ENCODE measurements around the gene PRKCA.

Gene PRKCA

DNA sequence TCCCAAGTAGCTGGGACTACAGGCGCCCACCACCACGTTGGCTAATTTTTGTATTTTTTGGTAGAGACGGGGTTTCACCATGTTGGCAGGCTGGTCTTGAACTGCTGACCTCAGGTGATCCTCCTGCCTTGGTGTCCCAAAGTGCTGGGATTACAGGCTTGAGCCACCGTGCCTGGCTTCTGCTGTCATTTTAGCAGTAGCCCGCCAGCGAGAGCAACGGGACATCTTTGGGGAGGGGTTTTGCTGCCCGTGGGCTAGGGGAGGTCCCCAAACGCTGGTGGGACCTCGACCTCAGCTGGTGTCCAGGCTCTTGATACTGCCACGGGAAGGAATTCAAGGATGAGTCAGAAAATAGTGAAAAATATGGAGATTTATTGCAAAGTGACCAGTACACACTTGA lies 424.4 kb downstream of the PRKCA start:
- DNase-seq: no peak

DNA sequence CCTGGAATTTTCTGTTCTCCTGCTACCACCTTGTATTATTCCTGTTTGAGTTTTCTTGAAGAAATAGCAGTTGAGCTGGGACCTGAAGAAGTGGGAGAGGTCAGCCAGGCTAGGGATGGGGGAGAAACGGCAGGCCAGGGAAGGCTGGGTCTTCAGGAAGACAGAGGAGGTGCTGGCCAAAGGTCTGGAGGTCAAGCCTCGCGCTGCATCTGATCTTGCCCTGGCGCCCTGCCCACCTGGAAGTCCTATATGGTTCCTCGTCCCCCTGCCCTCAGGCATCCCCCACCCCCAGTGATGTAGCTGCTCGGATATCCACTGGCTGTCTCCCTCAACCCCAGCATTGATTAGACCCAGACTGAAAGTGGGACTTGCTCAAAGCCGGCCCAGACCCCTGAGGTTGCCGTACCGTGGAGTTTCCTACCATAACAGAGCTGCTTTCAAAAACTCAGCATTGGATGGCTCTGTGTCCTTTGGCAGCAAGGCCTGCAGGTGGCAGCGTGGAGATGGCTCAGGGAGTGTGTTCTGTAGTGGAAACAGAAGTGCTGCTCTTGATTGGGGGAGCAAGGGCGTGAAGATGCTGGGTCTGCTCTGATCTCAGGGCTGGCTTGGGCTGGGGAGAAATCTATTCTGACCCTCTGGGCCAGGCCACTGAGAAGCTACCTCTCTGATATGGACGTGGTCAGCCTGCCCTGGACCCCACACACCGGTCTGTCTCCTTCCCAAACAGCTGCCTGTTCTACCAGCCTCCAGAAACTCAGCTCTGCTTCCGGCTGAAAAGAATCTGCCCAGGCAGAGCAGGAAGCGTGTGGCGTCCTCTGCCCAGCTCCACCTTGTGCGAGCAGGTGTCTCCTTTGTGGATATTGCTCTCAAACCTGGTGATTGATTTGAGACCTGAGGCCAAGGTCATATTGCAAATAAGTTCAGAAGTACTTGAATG lies 425.5 kb downstream of the PRKCA start:
- DNase-seq: peak; percentile 50

DNA sequence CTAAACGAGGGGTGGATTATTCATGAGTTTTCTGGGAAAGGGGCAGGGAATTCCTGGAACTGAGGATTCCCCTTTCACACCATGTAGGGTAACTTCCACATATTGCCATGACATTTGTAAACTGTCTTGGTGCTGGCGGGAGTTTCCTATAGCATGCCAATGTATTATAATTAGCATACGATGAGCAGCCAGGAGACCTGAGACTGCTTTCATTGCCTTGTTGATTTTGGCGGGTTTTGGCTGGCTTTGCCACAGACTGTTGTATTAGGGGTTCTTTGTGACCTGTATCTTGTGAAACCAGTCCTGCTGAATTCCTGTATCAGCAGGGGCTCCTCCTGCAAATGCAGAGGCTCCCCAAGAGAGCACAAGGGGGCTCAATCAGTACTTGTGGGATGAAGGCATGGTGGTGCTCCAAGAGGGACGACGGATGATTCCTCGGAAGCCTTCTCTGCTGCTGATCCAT lies 428.1 kb downstream of the PRKCA start:
- no peak for DNase-seq

DNA sequence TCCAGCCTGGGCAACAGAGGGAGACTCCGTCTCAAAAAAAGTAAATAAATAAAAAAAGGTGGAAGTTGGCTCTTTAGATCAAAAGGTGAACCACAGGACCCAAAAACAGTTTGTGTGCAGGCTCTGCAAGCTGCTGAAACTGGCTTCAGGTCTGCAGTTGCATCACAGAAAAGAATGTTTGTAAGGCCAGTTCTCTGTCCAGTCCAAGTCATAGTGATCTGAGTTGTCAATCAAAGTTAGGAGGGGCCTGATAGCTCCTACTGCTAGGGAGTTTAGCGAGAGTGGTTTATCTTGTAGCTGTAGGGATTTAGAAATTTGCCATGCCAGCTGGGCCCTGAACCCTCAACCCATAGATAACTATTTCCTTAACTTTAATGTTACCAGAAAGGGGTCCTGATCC lies 431.3 kb downstream of the PRKCA start:
- DNase-seq: no peak

DNA sequence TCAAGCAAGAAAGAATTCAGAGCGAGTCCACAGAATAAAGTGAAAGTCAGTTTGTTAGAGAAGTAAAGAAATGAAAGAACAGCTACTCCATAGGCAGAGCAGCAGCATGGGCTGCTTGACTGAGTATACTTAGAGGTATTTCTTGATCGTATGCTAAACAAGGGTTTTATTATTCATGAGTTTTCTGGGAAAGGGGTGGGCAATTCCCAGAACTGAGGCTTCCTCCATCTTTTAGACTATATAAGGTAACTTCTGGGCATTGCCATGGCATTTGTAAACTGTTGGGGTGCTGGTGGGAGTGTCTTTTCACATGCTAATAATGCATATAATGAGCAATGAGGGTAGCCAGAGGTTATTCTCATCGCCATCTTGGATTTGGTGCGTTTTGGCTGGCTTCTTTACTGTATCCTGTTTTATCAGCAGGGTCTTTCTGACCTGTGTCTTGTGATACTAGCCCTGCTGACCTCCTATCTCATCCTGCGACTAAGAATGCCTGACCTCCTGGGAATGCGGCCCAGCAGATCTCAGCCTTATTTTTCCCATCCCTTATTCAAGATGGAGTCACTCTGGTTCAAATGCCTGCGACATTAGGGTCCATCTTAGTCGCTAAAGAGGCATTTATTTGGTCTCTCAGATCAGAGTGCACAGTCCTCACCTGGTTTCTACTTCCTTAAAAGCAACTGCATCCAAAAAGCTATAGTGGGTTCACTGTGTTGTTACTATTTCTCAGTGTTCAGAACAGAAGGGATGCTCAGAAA lies 432.0 kb downstream of the PRKCA start:
- DNase-seq: no peak

DNA sequence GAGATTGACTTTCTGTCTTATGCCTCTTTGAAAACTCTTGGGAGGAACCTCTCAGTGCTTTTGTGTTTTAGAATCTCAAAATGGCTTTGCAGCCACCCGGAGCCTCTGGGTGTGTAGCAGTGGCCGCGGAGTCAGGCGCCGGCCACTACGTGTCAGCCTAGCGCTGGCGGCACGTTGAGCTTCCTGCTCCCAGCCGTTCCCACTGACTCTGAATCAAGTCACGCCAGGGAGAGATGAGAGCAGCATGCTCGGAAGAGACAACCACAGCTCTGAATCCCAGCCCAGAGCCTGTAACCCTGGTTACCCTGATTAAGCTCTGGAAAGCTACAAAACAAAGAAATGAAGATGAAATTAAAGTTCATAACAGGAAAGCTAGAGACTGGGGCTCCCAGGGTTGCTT lies 435.1 kb downstream of the PRKCA start:
- no peak for DNase-seq

DNA sequence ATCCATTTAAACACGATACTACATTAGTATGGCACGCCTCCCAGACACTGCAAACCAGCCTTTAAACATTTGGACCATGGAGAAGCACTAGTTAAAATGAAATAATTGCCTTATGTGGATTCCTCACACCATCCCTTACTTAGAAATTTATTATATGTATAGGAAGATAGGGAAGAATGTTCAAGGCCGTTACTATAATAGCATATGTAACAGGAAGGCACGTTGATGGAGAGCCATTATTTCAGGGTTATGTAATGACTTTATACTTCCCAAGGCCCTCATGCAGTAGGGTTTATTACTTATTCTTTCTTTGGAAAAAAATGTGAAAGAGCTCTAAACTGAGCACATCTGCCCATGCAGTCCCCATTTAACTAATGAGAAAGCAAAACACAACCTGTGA lies 435.9 kb downstream of the PRKCA start:
- DNase-seq: no peak

DNA sequence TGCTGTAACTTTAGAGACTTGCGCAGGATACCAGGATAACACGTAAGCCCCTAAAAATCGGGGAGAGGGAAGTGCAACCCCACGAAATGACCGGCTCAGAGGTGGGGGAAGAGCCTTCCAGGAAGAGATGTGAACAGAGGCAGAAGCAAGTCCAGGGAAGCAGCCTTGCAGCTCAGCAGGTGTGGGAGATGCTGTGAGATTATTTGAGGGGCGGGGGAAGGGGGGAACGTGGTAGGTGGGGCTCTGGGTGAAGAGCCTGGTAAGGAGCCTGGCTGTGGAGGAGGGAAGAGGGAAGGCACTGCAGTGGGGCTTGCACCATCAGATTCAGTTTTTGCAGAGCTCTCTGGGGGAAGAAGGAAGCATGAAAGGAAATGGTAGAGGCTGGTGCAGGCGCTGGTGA lies 437.1 kb downstream of the PRKCA start:
- no peak for DNase-seq

DNA sequence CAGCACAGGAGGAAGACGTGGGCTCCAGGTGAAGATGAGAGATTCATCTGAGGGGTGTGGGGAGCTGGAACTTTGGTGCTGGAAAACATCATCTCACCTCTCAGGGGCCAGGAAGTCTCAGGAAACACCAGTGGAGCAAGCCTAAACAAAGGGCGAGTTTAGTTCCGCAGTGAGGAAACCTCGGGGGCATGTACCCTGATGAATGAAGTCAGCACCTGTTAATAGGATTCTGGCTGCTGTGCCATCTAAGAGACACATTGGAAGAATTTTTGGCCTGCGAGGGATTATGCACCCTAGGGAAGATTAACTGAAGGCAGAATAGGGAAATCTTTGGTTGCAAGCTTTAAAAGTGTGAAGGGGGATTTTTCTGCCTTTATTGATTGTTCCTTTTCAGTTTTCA lies 437.8 kb downstream of the PRKCA start:
- no peak for DNase-seq

DNA sequence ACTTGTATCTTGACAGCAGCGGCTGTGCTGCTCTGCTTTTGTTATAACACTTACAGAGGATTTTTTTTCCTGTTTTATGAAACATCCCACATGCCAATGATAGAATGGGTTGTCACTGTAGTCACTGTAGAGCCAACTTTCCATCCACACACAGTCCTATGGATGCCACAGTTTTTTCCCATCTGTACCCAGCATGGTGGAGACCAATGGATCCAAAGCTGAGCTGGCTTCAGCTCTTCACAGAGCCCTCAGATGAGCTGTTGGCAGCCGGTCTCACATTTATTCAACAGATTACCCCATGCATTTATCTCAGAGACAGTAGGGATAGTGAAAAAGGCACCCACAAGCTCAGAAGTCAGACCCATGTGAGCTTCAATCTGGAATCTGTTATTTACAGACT lies 441.1 kb downstream of the PRKCA start:
- DNase-seq: no peak

DNA sequence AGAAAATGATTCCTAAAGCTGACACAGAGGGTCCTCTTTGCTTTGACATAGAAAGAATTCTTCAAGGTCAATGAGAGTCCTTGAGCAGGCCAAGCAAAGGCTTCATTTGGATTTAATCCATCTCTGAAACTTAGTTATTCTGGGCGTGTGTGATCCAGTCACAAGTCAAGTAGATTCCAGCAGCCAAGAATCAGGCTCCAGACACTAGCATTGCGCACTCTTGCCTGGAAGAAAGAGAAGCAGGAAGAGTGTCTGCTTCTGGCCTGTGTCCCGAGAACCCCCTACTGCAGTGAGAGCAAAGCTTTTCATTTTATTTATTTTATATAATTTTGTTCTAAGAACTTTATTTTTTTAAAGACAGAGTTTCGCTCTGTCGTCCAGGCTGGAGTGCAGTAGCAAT lies 444.3 kb downstream of the PRKCA start:
- DNase-seq: no peak

DNA sequence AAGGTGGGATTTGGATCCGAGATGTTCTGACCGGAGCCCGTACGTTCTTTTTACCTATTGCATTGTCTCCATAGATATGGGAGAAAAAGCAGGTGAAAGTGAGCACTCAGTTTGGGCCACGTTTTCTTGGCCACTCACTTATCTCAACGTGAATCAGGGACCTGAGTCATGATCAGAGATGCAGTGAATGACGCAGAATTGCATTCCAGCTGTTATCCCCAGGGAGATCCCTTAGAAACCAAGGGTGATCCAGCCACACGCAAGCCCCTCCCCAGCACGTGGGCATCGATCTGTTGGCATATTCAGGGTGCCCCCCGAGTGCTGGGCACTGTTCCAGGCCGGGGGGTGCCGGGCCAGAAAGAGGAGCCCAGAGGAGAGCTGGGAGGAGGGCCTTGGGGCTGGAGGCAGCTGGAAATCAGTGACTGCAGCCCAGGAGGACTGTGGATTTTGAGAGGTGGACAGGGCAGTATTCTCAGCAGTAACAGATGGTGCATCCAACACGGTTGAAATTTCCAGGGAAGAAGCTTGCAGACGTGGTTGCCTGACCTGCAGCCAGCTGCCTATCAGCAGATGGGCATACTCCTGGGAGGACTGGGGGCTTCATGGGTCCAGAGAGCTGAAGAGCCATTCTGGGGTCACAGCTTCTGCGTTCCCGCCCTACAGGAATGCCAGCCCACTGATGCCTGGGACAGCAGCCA lies 445.3 kb downstream of the PRKCA start:
- DNase-seq: peak; percentile 59

DNA sequence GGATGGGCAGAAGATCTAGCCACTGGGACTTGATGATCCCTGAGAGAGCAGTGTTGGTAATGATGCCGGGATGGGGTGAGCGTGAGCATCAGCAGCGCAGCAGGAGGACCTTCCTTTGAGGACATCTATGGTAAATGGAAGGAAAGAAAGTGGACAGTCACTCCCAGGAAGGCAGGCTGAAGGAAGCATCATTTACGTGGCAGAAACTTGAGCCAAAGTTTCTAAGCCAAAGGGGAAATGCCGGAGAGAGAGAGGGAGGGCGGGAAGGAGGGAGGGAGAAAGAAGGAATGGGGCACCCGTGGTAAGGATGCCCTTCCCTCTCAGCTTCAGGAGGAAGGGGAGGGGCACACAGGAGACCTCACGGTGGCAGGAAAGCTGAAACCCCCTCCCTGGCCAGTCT lies 446.2 kb downstream of the PRKCA start:
- no peak for DNase-seq

DNA sequence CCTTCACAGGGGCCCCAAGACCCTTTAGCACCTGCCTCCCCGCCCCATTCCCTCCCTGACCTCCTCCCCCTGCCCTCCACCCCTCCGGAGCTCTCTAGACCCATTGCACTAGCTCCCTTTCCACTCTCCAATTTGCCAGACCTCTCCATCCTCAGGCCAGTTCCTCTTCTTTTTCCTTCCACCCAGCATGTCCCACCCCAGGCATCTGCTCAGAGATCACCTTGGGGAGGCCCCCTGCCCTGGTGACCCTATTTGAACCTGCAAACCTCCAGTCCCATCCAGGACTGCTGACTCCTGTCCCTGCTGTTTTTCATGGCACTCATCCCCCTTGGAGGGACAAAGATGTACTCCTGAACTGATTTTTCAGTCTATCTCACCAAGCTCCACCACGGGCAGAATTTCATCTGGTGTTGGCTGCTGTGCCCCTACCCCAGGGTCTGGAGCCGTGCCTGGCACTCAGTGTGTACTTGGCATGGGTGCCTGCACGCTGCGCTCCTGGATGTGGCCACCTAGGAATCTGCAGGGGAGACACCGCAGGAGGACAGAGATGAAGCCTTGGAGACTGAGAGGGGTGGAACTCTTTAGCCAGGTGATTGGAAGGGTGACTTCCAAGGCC lies 446.9 kb downstream of the PRKCA start:
- no peak for DNase-seq

DNA sequence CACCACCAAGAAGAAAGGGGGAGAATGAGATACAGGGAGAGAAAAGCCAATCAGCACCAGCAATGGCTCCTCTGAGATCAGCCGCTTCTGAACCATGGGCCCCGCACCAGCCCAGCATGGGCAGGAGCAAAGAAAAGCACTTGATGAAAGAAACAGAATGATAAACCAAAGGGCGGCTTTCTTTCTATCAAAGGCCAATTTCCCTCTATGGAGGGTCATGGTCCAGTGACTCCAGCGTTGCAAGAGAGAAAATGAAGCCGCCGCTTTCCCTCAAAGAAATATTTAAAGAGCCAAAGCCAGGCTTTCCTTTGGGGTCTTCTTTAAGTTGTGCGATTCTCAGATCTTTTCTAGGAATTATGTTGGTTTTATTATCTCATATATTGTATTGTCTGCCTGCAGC lies 447.7 kb downstream of the PRKCA start:
- no peak for DNase-seq

DNA sequence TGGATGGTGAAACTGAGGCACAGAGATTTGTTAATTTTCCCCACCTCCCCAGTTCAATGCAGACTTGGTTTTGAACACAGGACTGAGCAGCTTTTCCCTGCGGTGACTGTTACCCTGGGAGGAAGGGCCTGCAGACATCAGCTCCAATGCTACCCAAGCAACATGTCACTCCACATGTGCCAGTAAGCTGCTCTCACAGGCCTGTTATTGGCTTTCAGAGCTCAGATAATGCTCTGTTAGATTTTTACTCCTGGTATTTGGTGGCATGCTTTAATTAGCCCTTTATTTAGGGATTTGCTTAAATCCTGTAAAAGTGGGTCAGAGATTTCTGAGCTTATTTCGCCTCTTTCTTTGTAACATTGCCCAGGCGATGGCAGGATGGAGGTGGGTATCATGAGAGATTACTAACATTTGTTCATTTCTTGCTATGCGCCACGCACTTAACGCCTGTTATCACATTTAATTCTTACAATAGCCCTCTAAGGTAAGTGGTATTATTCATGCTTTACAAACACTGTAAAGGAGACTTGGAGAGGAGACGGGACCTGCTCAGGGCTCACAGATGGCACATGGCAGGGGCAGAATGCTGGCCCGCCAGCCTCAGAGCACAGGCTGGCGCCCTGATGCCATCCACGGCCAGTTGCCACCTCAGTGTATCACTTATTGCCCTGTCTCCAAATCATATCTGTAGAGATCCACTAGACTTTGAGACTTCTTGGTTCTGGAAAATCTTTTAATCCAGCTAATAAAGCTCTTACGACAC lies 448.5 kb downstream of the PRKCA start:
- DNase-seq: no peak

DNA sequence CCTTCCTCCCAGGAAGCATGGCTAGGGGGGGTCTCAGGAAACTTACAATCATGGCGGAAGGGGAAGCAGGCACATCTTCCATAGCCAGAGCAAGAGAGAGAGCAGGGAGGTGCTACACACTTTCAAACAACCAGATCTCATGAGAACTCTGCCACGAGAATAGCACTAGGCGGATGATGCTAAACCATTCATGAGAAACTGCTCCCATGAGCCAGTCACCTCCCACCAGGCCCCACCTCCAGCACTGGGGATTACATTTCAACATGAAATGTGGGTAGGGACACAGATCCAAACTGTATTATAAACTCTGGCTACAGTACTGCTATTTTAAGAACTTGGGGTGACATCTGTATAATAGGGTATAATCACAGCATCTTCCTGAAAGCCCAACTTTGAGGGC lies 449.4 kb downstream of the PRKCA start:
- no peak for DNase-seq

DNA sequence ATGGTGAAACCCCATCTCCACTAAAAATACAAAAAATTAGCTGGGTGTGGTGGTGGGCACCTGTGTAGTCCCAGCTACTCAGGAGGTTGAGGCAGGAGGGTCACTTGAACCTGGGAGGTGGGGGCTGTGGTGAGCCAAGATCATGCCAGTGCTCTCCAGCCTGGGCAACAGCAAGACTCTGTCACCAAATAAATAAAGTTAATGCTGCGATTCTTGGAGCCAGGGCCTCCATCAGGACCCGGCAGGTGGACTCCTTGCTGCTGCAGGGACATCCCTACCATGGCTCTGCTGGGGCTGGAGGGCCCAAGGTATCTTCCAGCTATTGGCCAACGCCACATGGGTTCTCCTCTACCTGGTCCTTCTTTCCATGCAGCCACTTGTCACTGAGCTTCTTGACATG lies 450.0 kb downstream of the PRKCA start:
- DNase-seq: no peak

DNA sequence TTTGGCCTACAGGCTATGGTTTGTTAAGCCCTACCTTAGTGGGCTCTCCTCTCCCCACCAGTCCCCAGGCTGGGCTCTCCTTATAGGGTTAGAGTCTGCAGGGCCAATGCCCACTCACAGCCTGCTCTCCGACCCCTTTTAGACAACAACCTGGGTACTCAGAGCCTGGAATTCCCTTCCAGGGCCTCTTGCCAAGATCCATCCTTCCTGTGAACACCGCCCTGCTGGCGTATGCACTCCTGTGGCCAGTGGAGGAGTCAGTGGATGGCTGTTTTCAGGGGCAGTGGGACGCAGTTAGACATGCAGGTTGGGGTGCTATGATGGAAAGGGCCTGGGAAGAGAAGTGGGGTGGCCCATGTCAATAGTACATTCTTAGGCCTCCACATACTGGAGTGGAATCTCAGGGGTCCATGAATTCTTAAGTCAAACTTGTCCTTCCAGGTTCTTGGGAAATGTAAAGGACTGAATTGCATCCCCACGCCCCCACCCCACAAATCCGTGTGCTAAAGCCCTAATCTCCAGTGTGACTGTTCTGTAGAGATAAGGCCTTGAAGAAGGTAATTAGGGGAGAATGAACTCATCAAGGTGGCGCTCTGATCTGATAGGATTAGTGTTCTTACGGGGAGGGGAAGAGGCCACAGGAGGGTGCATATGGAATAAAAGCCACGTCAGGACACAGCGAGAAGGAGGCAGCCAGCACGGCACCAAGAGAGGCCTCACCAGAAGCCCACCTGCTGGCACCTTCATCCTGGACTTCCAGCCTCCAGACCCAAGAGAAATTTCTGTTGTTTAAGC lies 450.9 kb downstream of the PRKCA start:
- DNase-seq: no peak

DNA sequence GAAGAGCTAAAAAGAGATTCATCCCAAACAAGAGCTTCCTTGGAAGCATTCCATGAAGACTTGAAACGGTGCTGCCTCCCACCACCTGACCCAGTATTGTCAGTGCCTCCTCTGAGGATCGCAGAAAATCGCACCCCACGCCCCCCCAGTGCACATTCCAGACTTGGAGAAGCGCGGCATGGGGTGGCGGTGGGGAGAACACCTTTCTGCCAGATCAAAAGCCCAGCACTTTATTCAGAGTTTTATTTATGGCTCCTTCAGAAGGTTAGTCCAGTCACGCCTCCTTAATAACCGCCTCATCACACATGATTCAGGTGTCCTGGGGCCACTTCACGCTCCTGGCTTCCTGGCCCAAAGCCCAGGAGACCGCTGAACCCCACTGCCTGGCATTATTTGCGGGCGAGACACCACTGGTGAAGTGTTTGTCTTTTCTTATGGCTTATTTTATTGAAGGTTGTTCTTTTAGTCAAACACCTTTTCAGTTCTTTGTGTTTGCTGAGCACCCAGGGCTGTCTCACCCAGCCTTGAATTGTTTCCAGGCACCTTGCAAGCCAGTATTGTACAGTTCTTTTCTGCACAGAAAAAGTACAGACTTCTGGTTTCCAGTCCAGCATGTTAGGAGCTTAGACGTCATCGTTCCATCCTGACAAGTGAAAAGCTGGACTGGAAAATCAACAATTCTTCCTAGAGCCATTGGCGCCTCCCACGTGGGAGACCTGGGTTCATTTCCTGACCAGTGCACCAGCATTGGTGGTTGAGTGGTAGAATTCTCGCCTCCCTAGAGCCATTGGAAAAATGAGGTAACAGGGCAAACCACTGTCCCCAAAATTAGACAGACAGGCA lies 452.9 kb downstream of the PRKCA start:
- no peak for DNase-seq

DNA sequence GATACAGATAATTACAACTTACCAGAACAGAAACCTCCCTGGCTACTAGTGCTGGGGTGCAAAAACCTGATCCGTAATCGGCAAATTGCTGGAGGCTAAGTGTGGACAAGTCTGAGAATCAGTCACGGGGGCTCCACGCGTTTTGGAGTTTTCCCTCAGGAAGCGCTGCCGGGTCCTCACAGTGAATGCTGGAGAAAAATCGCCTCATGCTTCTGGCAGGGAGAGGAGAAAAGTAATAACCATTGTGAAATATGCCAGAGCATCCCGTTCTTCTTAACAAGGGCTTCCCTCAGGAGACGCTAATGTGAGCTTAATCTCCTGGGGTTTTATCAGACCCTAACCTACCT lies 453.5 kb downstream of the PRKCA start:
- DNase-seq: no peak

Measured in HCEC 1CT (cell line).